GM10847 (cell line): Measurements from ENCODE around the gene SNX15.

Experiments used
- POLR2A ChIP-seq: IDR thresholded peaks from 2 replicates; pipeline ENCODE4 v1.6.1; 2011; ENCODE audit not compliant: insufficient read length; ENCODE audit errors: extremely low read depth

Gene SNX15

GRCh38 chr11:65060913-65061408 is 33.7 kb downstream of the SNX15 start:
- no peak for TF ChIP-seq POLR2A

GRCh38 chr11:65063532-65063931 is 36.3 kb downstream of the SNX15 start:
- no peak for TF ChIP-seq POLR2A

- no peak for TF ChIP-seq POLR2A
Observed at GRCh38 chr11:65064847-65065240, 37.6 kb downstream of the SNX15 start.

- no peak for TF ChIP-seq POLR2A
Observed at GRCh38 chr11:65065851-65066250, 38.6 kb downstream of the SNX15 start.

GRCh38 chr11:65066315-65066714 is 39.1 kb downstream of the SNX15 start:
- no peak for TF ChIP-seq POLR2A

- TF ChIP-seq POLR2A: no peak
Observed at GRCh38 chr11:65066805-65067291, 39.6 kb downstream of the SNX15 start.

- no peak for TF ChIP-seq POLR2A
Observed at GRCh38 chr11:65067446-65067845, 40.2 kb downstream of the SNX15 start.

- no peak for TF ChIP-seq POLR2A
Observed at GRCh38 chr11:65069217-65069616, 42.0 kb downstream of the SNX15 start.

GRCh38 chr11:65071907-65072630 is 44.8 kb downstream of the SNX15 start:
- TF ChIP-seq POLR2A: no peak

- TF ChIP-seq POLR2A: no peak
Observed at GRCh38 chr11:65072631-65072966, 45.4 kb downstream of the SNX15 start.

GRCh38 chr11:65077451-65077850 is 50.2 kb downstream of the SNX15 start:
- TF ChIP-seq POLR2A: no peak

GRCh38 chr11:65078151-65078550 is 50.9 kb downstream of the SNX15 start:
- no peak for TF ChIP-seq POLR2A

- no peak for TF ChIP-seq POLR2A
Observed at GRCh38 chr11:65078786-65079342, 51.6 kb downstream of the SNX15 start.

- no peak for TF ChIP-seq POLR2A
Observed at GRCh38 chr11:65083134-65083833, 56.0 kb downstream of the SNX15 start.

GRCh38 chr11:65083834-65084597 is 56.8 kb downstream of the SNX15 start, which contains the start of the genes CDCA5 and ZFPL1:
Gene CDCA5, minus strand, starts transcription at chr11:65084040. Its CDS starts 62 bp downstream, at chr11:65083978.
Gene ZFPL1, plus strand, starts transcription at chr11:65084222. Its CDS starts 477 bp downstream, at chr11:65084699.
- TF ChIP-seq POLR2A: peak; percentile 68

GRCh38 chr11:65084598-65085375 is 57.5 kb downstream of the SNX15 start:
- no peak for TF ChIP-seq POLR2A
